Activated naive CD4-positive, alpha-beta T cell treated with anti-CD3 and anti-CD28 coated beads for 36 hours (primary cell): ENCODE results near the gene CAPN13. TPM values are rescaled to one million over a fixed set of nuclear protein-coding genes. Genes with fewer than 3 reads are reported as not detected.

Experiments
- CTCF ChIA-PET: fragments of 350-600 bp; sonication (Branson Sonifier 250); formaldehyde crosslinking; loops from one replicate; lab custom pipeline; 2021; ENCODE audit warnings: antibody characterized with exemption; lab: Charles Lee
- DNase-seq: peaks from one replicate; pipeline ENCODE4 v3.0.0-alpha.2; 2020
- H3K27ac Mint-ChIP-seq: one replicate; pipeline ENCODE4 v1.8.0; 2021; ENCODE audit warnings: mild to moderate bottlenecking, mixed read lengths
- H3K27me3 Mint-ChIP-seq: one replicate; pipeline ENCODE4 v1.8.0; 2021; ENCODE audit warnings: low read depth, mixed read lengths
- H3K36me3 Mint-ChIP-seq: one replicate; pipeline ENCODE4 v1.8.0; 2021; ENCODE audit warnings: low read depth, mixed read lengths
- H3K4me1 Mint-ChIP-seq: one replicate; pipeline ENCODE4 v1.8.0; 2021; ENCODE audit warnings: low read depth, mixed read lengths
- H3K4me3 Mint-ChIP-seq: one replicate; pipeline ENCODE4 v1.8.0; 2021; ENCODE audit warnings: mild to moderate bottlenecking, moderate library complexity, mixed read lengths
- H3K9me3 Mint-ChIP-seq: one replicate; pipeline ENCODE4 v1.8.0; 2021; ENCODE audit warnings: mixed read lengths
- intact Hi-C: fragments of 100-400 bp; cut with micrococcal nuclease; formaldehyde crosslinking; loops from one replicate; pipeline ENCODE4 v1.15.1; 2023
- total RNA-seq, 2 experiments: library from RNA; stranded (reverse); gene quantifications; one replicate each; pipeline ENCODE4 v1.2.3, GENCODE V29; 2021

Gene CAPN13
- total RNA-seq, 2 experiments from 2014 or later: not detected

- Mint-ChIP-seq H3K36me3 (no peaks in the 10 kb centered on the region), H3K4me1 (no peaks in the 10 kb centered on the region), H3K27me3 (no peaks in the 10 kb centered on the region), H3K27ac (no peak overlapping the region), H3K4me3 (no peak overlapping the region), H3K9me3 (no peaks in the 10 kb centered on the region)
- intact Hi-C loops: loop anchor here (1.0 to 10.0 kb wide), 5 partner anchors 149 to 811 kb away; partner anchors contain the start of gene GALNT14
- DNase-seq: no peak
- CTCF ChIA-PET: interaction anchor here (0.7 to 14.6 kb wide), 25 partner anchors 9 to 808 kb away, joined by 3 to 458 read pairs (median 5); partner anchors contain the start of gene GALNT14
These were observed 93.5 kb downstream of the CAPN13 start for GRCh38 chr2:30713698-30714097.

- DNase-seq: peak; percentile 95
- H3K4me1 Mint-ChIP-seq: peaks cover 4% of the 10 kb centered on the region
- CTCF ChIA-PET: interaction anchor here (0.5 to 14.6 kb wide), 124 partner anchors 10 to 1403 kb away, joined by 3 to 458 read pairs (median 4); partner anchors contain the start of gene YPEL5
- H3K36me3 Mint-ChIP-seq: no peaks in the 10 kb centered on the region
- no peak overlapping the region for H3K27ac Mint-ChIP-seq
- no peak overlapping the region for H3K4me3 Mint-ChIP-seq
- H3K9me3 Mint-ChIP-seq: no peaks in the 10 kb centered on the region
- H3K27me3 Mint-ChIP-seq: no peaks in the 10 kb centered on the region
- intact Hi-C loops: loop anchor here (1.0 to 10.0 kb wide), 4 partner anchors 423 to 572 kb away; partner anchors contain the start of gene GALNT14
These were observed 95.6 kb downstream of the CAPN13 start for GRCh38 chr2:30711646-30712085.

GRCh38 chr2:30710461-30710860, 96.8 kb downstream of the CAPN13 start:
- intact Hi-C loops: loop anchor here (10.0 kb wide), 1 partner anchor 424 kb away; the partner anchor contains the start of gene GALNT14
- Mint-ChIP-seq H3K27ac (no peak overlapping the region), H3K36me3 (no peaks in the 10 kb centered on the region), H3K9me3 (no peaks in the 10 kb centered on the region), H3K27me3 (no peaks in the 10 kb centered on the region), H3K4me3 (no peak overlapping the region), H3K4me1 (peaks cover 4% of the 10 kb centered on the region)
- CTCF ChIA-PET: interaction anchor here (0.7 to 14.6 kb wide), 27 partner anchors 11 to 623 kb away, joined by 3 to 458 read pairs (median 10); no protein-coding TSS in a partner anchor
- no peak for DNase-seq

GRCh38 chr2:30710016-30710415, 97.2 kb downstream of the CAPN13 start:
- no peaks in the 10 kb centered on the region for H3K27me3 Mint-ChIP-seq
- no peaks in the 10 kb centered on the region for H3K36me3 Mint-ChIP-seq
- intact Hi-C loops: loop anchor here (10.0 kb wide), 1 partner anchor 425 kb away; the partner anchor contains the start of gene GALNT14
- H3K9me3 Mint-ChIP-seq: no peaks in the 10 kb centered on the region
- no peak for DNase-seq
- no peak overlapping the region for H3K4me3 Mint-ChIP-seq
- CTCF ChIA-PET: interaction anchor here (0.8 to 14.6 kb wide), 22 partner anchors 7 to 624 kb away, joined by 3 to 458 read pairs (median 8); no protein-coding TSS in a partner anchor
- H3K27ac Mint-ChIP-seq: no peak overlapping the region
- peaks cover 4% of the 10 kb centered on the region for H3K4me1 Mint-ChIP-seq

- no peaks in the 10 kb centered on the region for H3K9me3 Mint-ChIP-seq
- no peaks in the 10 kb centered on the region for H3K27me3 Mint-ChIP-seq
- no peak overlapping the region for H3K4me3 Mint-ChIP-seq
- no peak for DNase-seq
- intact Hi-C loops: loop anchor here (10.0 kb wide), 1 partner anchor 205 kb away; no protein-coding TSS in a partner anchor
- peaks cover 4% of the 10 kb centered on the region for H3K4me1 Mint-ChIP-seq
- H3K27ac Mint-ChIP-seq: no peak overlapping the region
- CTCF ChIA-PET: interaction anchor here (0.8 to 14.6 kb wide), 17 partner anchors 8 to 624 kb away, joined by 3 to 458 read pairs (median 6); no protein-coding TSS in a partner anchor
- no peaks in the 10 kb centered on the region for H3K36me3 Mint-ChIP-seq
These were observed 97.7 kb downstream of the CAPN13 start for GRCh38 chr2:30709516-30709915.

GRCh38 chr2:30708491-30709290, 98.6 kb downstream of the CAPN13 start:
- CTCF ChIA-PET: interaction anchor here (0.6 to 14.6 kb wide), 13 partner anchors 9 to 625 kb away, joined by 3 to 458 read pairs (median 15); no protein-coding TSS in a partner anchor
- H3K36me3 Mint-ChIP-seq: no peaks in the 10 kb centered on the region
- DNase-seq: no peak
- H3K4me3 Mint-ChIP-seq: no peak overlapping the region
- H3K27me3 Mint-ChIP-seq: no peaks in the 10 kb centered on the region
- H3K27ac Mint-ChIP-seq: no peak overlapping the region
- intact Hi-C loops: loop anchor here (10.0 kb wide), 1 partner anchor 204 kb away; no protein-coding TSS in a partner anchor
- no peaks in the 10 kb centered on the region for H3K9me3 Mint-ChIP-seq
- H3K4me1 Mint-ChIP-seq: peaks cover 4% of the 10 kb centered on the region

- Mint-ChIP-seq H3K27me3 (no peaks in the 10 kb centered on the region), H3K4me1 (peaks cover 4% of the 10 kb centered on the region), H3K4me3 (no peak overlapping the region), H3K27ac (no peak overlapping the region), H3K9me3 (peaks cover 8% of the 10 kb centered on the region), H3K36me3 (no peaks in the 10 kb centered on the region)
- CTCF ChIA-PET: interaction anchor here (0.7 to 14.6 kb wide), 14 partner anchors 13 to 618 kb away, joined by 3 to 458 read pairs (median 3); partner anchors contain the start of gene YPEL5
- no peak for DNase-seq
- intact Hi-C loops: loop anchor here (1.0 to 10.0 kb wide), 7 partner anchors 203 to 617 kb away; no protein-coding TSS in a partner anchor
These were observed 99.8 kb downstream of the CAPN13 start for GRCh38 chr2:30707304-30707903.

GRCh38 chr2:30706534-30707303, 100.5 kb downstream of the CAPN13 start:
- Mint-ChIP-seq H3K4me1 (peaks cover 4% of the 10 kb centered on the region), H3K36me3 (peaks cover 5% of the 10 kb centered on the region), H3K27me3 (no peaks in the 10 kb centered on the region), H3K9me3 (peaks cover 15% of the 10 kb centered on the region), H3K27ac (no peak overlapping the region), H3K4me3 (no peak overlapping the region)
- peak; percentile 87 for DNase-seq
- intact Hi-C loops: loop anchor here (1.0 to 10.0 kb wide), 7 partner anchors 202 to 616 kb away; no protein-coding TSS in a partner anchor
- CTCF ChIA-PET: interaction anchor here (0.7 to 14.6 kb wide), 19 partner anchors 12 to 618 kb away, joined by 3 to 458 read pairs (median 4); partner anchors contain the start of gene YPEL5

GRCh38 chr2:30705711-30706533, 101.3 kb downstream of the CAPN13 start:
- intact Hi-C loops: loop anchor here (2.0 to 10.0 kb wide), 3 partner anchors 201 to 615 kb away; no protein-coding TSS in a partner anchor
- DNase-seq: no peak
- peaks cover 19% of the 10 kb centered on the region for H3K9me3 Mint-ChIP-seq
- CTCF ChIA-PET: interaction anchor here (0.6 to 14.6 kb wide), 16 partner anchors 7 to 617 kb away, joined by 3 to 458 read pairs (median 4); no protein-coding TSS in a partner anchor
- no peak overlapping the region for H3K4me3 Mint-ChIP-seq
- H3K27me3 Mint-ChIP-seq: no peaks in the 10 kb centered on the region
- peaks cover 4% of the 10 kb centered on the region for H3K4me1 Mint-ChIP-seq
- H3K36me3 Mint-ChIP-seq: peaks cover 5% of the 10 kb centered on the region
- no peak overlapping the region for H3K27ac Mint-ChIP-seq

- intact Hi-C loops: loop anchor here (10.0 kb wide), 1 partner anchor 200 kb away; no protein-coding TSS in a partner anchor
- Mint-ChIP-seq H3K9me3 (peaks cover 19% of the 10 kb centered on the region), H3K36me3 (peaks cover 5% of the 10 kb centered on the region), H3K27ac (no peak overlapping the region), H3K4me1 (peaks cover 4% of the 10 kb centered on the region), H3K4me3 (no peak overlapping the region), H3K27me3 (no peaks in the 10 kb centered on the region)
- CTCF ChIA-PET: interaction anchor here (0.6 to 14.6 kb wide), 9 partner anchors 8 to 539 kb away, joined by 3 to 458 read pairs (median 4); no protein-coding TSS in a partner anchor
- no peak for DNase-seq
These were observed 102.2 kb downstream of the CAPN13 start for GRCh38 chr2:30705056-30705455.
